Measurements from ENCODE around the gene SAG.

DNA sequence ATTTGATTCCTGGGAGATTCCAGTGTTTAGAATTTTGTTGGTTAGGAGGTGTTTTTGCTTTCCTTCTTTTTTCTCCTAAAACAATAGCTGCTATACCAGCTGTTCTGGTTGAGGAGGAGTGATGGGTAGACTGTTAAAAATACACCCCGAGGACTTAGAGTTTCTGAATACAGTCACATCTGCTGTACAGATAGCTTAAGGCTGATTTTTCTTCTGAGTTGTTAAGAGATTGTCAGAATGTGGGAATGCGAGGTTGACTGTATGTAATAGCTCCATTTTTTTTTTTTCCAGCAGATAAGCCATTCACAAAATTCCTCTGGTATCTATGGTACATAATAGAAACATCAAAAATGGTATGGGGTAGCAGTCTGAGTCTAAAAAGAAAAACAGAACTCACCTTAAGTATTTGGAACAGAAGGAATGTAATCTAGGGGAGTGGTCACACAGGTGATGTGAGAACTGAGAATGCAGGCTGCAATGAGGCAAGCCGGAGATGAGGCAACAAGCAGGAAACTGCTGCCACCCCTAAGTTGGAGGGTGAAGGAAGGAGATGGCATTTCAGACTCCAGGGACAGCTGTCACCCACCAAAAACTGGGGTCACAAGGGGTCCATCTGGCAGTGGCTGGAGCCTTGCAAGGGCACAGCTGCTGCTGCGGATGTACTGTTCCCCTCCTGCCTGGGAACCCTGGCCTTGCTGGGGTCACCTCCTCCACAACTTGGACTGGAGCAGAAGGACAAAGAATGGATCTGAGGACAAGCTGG is 49.1 kb downstream of the SAG start:
- TF ChIP-seq, protein P1, sequence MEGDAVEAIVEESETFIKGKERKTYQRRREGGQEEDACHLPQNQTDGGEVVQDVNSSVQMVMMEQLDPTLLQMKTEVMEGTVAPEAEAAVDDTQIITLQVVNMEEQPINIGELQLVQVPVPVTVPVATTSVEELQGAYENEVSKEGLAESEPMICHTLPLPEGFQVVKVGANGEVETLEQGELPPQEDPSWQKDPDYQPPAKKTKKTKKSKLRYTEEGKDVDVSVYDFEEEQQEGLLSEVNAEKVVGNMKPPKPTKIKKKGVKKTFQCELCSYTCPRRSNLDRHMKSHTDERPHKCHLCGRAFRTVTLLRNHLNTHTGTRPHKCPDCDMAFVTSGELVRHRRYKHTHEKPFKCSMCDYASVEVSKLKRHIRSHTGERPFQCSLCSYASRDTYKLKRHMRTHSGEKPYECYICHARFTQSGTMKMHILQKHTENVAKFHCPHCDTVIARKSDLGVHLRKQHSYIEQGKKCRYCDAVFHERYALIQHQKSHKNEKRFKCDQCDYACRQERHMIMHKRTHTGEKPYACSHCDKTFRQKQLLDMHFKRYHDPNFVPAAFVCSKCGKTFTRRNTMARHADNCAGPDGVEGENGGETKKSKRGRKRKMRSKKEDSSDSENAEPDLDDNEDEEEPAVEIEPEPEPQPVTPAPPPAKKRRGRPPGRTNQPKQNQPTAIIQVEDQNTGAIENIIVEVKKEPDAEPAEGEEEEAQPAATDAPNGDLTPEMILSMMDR (IDR thresholded peaks at IDR 0.05), result no peak
- TF ChIP-seq POLR2AphosphoS5 (IDR thresholded peaks at IDR 0.05) (no peak), EP300 (IDR thresholded peaks at IDR 0.05) (no peak), POLR2A (IDR thresholded peaks at IDR 0.05) (no peak)

All from gastroesophageal sphincter (tissue), 3 donors.